T-helper 17 cell (primary cell): ENCODE measurements around the gene APBA1. TPM values are rescaled to one million over a fixed set of nuclear protein-coding genes. Genes with fewer than 3 reads are reported as not detected.

ENCODE experiments used
- ATAC-seq: fragments of 150-1000 bp; cut with Tn5 transposase; 2 replicates; pipeline ENCODE4 v1.10.0; 2021; ENCODE audit warnings: mild to moderate bottlenecking, moderate library complexity
- DNase-seq, 3 donors: peaks; one replicate each; pipeline versions ENCODE4 v3.0.0 to v3.0.0-alpha.2; 2020 to 2021
- H3K9me3 ChIP-seq: one replicate; pipeline ENCODE4 v1.7.0; 2013; ENCODE audit warnings: low read length, mild to moderate bottlenecking; ENCODE audit not compliant: control insufficient read depth, poor library complexity, severe bottlenecking
- H3K27ac Mint-ChIP-seq: one replicate; pipeline ENCODE4 v1.8.0; 2022; ENCODE audit warnings: mild to moderate bottlenecking, moderate library complexity, mixed read lengths
- H3K27me3 Mint-ChIP-seq: one replicate; pipeline ENCODE4 v1.8.0; 2022; ENCODE audit warnings: mixed read lengths
- H3K36me3 Mint-ChIP-seq: one replicate; pipeline ENCODE4 v1.8.0; 2022; ENCODE audit warnings: low read depth, mixed read lengths
- H3K4me1 Mint-ChIP-seq: one replicate; pipeline ENCODE4 v1.8.0; 2022; ENCODE audit warnings: mild to moderate bottlenecking, mixed read lengths
- H3K4me3 Mint-ChIP-seq: one replicate; pipeline ENCODE4 v1.8.0; 2022; ENCODE audit warnings: mild to moderate bottlenecking, moderate library complexity, mixed read lengths
- total RNA-seq, 4 donors: library from RNA in 2 of 4; stranded (reverse) in 2 of 4; gene quantifications; one replicate each; pipeline ENCODE4 v1.2.3 and lab custom pipeline; 2022 to 2026

Gene APBA1
- total RNA-seq, 2 donors from 2014 or later, result 0.31 to 2.3 TPM

DNA sequence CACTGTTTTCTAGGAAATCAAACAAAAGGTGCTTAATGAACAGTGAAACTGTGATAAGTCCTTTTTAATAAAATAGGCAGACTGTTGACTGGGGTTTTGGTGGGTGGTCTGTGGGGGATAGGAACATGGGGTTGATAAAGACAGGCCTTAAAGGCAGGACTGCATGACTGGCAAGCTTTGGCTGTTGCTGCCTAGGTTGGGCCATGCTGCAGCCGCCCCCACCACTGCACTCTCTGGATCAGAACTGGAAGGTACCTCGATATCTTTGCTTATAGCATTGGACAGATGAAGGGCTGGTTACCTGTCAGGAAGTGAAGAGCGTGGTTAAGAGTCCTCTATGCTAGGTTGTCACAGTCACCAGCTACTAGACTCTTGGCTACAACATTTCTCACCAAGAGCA lies 24.4 kb downstream of the APBA1 start:
- H3K4me1 Mint-ChIP-seq, result peaks cover 3% of the 10 kb centered on the region
- DNase-seq, result no peak
- H3K4me3 Mint-ChIP-seq, result no peak overlapping the region
- H3K9me3 ChIP-seq, result no peaks in the 10 kb centered on the region
- H3K27ac Mint-ChIP-seq, result no peak overlapping the region
- ATAC-seq, result no peak
- H3K36me3 Mint-ChIP-seq, result peaks cover 2% of the 10 kb centered on the region
- peaks cover 10% of the 10 kb centered on the region for H3K27me3 Mint-ChIP-seq

DNA sequence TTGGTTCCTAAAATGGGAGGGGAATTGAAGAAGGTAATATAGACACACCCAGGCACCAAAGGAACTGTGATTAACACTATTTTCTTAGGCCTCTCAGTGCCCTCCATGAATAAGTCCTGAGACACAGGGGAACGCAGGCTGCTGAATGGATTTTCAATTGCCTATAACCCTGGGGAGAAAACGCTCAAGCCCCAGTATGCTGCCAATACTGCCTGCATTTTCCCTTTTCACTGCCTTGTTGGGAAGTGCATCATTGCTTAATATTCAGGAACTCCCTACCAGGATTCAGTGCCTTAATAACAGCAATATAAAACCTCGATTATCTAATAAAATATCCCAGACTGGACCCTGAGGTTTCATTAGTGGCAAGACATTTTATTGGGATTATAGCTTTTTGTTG lies 25.4 kb downstream of the APBA1 start:
- ATAC-seq, result no peak
- no peak overlapping the region for H3K27ac Mint-ChIP-seq
- H3K36me3 Mint-ChIP-seq, result peaks cover 2% of the 10 kb centered on the region

GRCh38 chr9:69645488-69645887 lies 26.7 kb downstream of the APBA1 start:
- DNase-seq, result no peak
- Mint-ChIP-seq H3K4me1 (no peaks in the 10 kb centered on the region), H3K27ac (no peak overlapping the region), H3K4me3 (no peak overlapping the region), H3K27me3 (peaks cover 13% of the 10 kb centered on the region), H3K36me3 (peaks cover 2% of the 10 kb centered on the region)
- ATAC-seq, result no peak
- H3K9me3 ChIP-seq, result no peaks in the 10 kb centered on the region

More for the DNA sequence above, 25.4 kb downstream of the APBA1 start:
- Mint-ChIP-seq H3K4me1 (no peaks in the 10 kb centered on the region), H3K4me3 (no peak overlapping the region), H3K27me3 (peaks cover 10% of the 10 kb centered on the region)
- DNase-seq, result no peak
- no peaks in the 10 kb centered on the region for H3K9me3 ChIP-seq

DNA sequence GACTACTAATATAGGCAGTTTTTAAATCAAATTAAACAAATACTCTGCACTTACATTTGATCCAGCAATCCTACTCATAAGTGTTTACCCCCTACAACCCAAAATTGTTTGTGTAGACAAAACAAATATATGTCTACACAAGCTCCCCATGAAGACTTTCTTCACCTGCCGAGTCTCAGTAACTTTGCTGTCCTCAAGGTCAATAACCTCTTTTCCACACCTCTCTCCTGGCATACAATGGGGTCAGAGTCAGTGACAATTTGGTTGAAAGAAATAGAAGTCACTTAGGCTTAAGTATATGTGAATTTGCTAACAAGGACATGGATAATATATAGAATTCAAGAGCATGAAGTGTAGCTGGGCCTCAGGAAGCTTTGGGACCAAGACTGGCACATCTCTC lies 29.1 kb downstream of the APBA1 start:
- Mint-ChIP-seq H3K27me3 (peaks cover 4% of the 10 kb centered on the region), H3K4me1 (no peaks in the 10 kb centered on the region), H3K4me3 (no peak overlapping the region), H3K36me3 (peaks cover 2% of the 10 kb centered on the region), H3K27ac (no peak overlapping the region)
- ATAC-seq (no peak), DNase-seq (no peak)
- no peaks in the 10 kb centered on the region for H3K9me3 ChIP-seq

DNA sequence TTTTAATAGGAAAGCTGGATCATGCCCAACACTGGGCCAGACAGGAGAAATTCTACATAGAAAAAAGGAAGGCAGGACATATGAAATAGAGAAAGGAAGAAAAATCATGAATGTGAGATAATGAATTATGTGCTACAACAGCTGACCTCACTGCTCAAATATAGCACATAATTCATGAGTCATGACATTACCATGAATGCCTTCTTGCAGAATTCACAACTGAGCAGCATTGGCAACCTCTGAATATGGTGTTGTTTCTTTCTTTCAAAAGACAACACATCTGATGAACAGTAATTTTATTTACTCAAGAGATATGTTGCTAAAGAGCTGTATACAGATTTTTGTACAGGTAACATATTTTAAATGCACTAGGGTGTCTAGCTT lies 34.4 kb downstream of the APBA1 start:
- no peaks in the 10 kb centered on the region for H3K36me3 Mint-ChIP-seq
- no peaks in the 10 kb centered on the region for H3K4me1 Mint-ChIP-seq
- no peak for DNase-seq
- no peak overlapping the region for H3K4me3 Mint-ChIP-seq
- no peaks in the 10 kb centered on the region for H3K9me3 ChIP-seq
- H3K27me3 Mint-ChIP-seq, result peaks cover 27% of the 10 kb centered on the region
- no peak overlapping the region for H3K27ac Mint-ChIP-seq
- no peak for ATAC-seq

GRCh38 chr9:69637193-69637816 lies 34.9 kb downstream of the APBA1 start:
- H3K27ac Mint-ChIP-seq, result no peak overlapping the region
- ATAC-seq (no peak), DNase-seq (no peak)
- H3K36me3 Mint-ChIP-seq, result no peaks in the 10 kb centered on the region
- no peak overlapping the region for H3K4me3 Mint-ChIP-seq
- no peaks in the 10 kb centered on the region for H3K4me1 Mint-ChIP-seq
- H3K27me3 Mint-ChIP-seq, result peaks cover 27% of the 10 kb centered on the region
- no peaks in the 10 kb centered on the region for H3K9me3 ChIP-seq

GRCh38 chr9:69633716-69634115 lies 38.5 kb downstream of the APBA1 start:
- H3K4me1 Mint-ChIP-seq, result no peaks in the 10 kb centered on the region
- no peak for DNase-seq
- H3K27me3 Mint-ChIP-seq, result peaks cover 23% of the 10 kb centered on the region
- ATAC-seq, result no peak
- no peaks in the 10 kb centered on the region for H3K9me3 ChIP-seq
- no peak overlapping the region for H3K27ac Mint-ChIP-seq
- H3K4me3 Mint-ChIP-seq, result no peak overlapping the region
- no peaks in the 10 kb centered on the region for H3K36me3 Mint-ChIP-seq

DNA sequence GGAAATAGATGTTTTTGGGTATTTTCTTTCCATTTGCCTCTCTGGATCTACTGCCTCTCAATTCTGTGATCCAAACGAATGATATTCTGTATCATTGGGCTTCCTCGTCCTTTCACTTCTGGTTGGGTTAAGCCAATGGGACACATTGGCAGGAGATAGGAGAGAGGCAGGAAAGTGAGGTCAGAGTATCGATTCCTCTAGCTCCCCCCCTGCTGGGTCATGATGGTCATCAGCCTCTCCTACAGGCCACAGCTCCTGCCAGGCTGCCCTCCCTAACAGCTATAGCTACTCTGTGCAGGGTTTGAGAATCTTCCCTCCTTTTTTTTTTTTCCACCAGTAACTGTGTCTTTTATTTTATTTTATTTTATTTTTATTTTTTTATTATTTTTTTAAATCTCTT lies 39.4 kb downstream of the APBA1 start:
- H3K9me3 ChIP-seq, result no peaks in the 10 kb centered on the region
- ATAC-seq (no peak), DNase-seq (no peak)
- no peaks in the 10 kb centered on the region for H3K4me1 Mint-ChIP-seq
- H3K4me3 Mint-ChIP-seq, result no peak overlapping the region
- H3K27me3 Mint-ChIP-seq, result peaks cover 30% of the 10 kb centered on the region
- no peaks in the 10 kb centered on the region for H3K36me3 Mint-ChIP-seq
- H3K27ac Mint-ChIP-seq, result no peak overlapping the region

DNA sequence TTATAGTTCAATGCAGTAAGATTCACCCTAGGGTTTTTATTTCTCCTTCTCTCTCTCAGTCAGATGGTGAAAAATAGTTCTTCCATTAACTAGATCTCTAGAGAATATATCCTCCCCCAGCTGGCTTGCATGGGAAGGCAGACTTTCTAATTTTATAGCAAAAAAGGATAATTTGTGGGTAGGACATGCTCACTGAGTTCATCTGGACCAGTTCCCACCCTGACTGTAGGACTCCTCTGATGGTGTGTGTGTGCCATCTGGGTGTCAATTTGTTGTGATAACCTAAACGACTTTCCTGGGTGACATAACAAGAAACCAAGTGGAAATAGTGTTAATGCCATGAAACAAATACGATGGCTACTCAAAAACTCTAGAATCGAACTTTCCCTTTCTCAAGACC lies 44.9 kb downstream of the APBA1 start:
- H3K9me3 ChIP-seq, result no peaks in the 10 kb centered on the region
- H3K36me3 Mint-ChIP-seq, result no peaks in the 10 kb centered on the region

GRCh38 chr9:69623276-69623675 lies 48.9 kb downstream of the APBA1 start:
- H3K9me3 ChIP-seq, result no peaks in the 10 kb centered on the region
- no peak overlapping the region for H3K4me3 Mint-ChIP-seq
- H3K27me3 Mint-ChIP-seq, result peaks cover 16% of the 10 kb centered on the region
- H3K4me1 Mint-ChIP-seq, result no peaks in the 10 kb centered on the region
- no peaks in the 10 kb centered on the region for H3K36me3 Mint-ChIP-seq
- no peak for DNase-seq
- no peak for ATAC-seq
- H3K27ac Mint-ChIP-seq, result no peak overlapping the region

More for the DNA sequence above, 44.9 kb downstream of the APBA1 start:
- no peak for ATAC-seq
- Mint-ChIP-seq H3K4me3 (no peak overlapping the region), H3K27ac (no peak overlapping the region), H3K4me1 (no peaks in the 10 kb centered on the region), H3K27me3 (peaks cover 14% of the 10 kb centered on the region)
- DNase-seq, result no peak

DNA sequence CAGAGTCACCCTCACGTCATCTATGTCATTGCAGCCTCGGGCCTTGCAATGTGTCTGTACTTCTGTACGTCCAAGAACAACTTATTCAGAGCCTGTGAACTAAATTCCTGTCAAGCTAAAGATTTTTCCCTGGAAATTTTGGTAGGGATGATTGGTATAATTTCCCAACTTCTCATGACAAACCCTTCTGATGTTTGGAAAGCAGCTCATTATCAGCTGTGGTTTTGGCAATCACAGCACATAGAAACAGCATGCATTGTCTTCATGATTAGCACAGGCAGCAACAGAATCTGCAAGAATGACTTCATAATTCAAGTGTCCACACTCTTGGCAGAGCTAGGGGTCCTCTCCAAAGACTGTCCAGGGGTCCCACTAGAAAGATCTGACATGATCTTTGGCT lies 49.5 kb downstream of the APBA1 start:
- H3K4me1 Mint-ChIP-seq, result no peaks in the 10 kb centered on the region
- ATAC-seq (no peak), DNase-seq (no peak)
- no peak overlapping the region for H3K4me3 Mint-ChIP-seq
- no peaks in the 10 kb centered on the region for H3K36me3 Mint-ChIP-seq
- H3K9me3 ChIP-seq, result no peaks in the 10 kb centered on the region
- H3K27me3 Mint-ChIP-seq, result peaks cover 10% of the 10 kb centered on the region
- H3K27ac Mint-ChIP-seq, result no peak overlapping the region

GRCh38 chr9:69621730-69622460 lies 50.3 kb downstream of the APBA1 start:
- Mint-ChIP-seq H3K4me1 (no peaks in the 10 kb centered on the region), H3K27ac (no peak overlapping the region), H3K36me3 (no peaks in the 10 kb centered on the region), H3K4me3 (no peak overlapping the region), H3K27me3 (peaks cover 4% of the 10 kb centered on the region)
- ATAC-seq (no peak), DNase-seq (no peak)
- H3K9me3 ChIP-seq, result no peaks in the 10 kb centered on the region

DNA sequence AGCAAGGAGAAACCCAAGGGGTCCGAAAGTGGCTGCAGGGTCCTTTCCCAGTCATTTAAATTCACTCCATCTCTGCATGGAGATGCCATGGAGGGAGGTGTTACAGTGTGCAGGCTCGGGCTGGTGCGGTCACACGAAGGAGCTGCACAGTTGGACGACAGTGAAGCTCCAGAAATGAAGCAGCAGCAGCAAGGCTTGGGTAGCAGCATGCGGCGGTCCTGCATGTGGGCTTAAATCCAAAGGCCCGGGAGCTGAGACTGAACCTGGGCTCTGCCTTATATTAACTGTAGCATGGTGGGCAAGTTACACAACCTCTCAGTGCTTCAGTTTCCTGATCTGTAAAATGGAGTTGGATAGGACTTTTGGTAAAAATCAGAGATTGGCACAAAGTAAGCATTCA lies 51.4 kb downstream of the APBA1 start:
- no peaks in the 10 kb centered on the region for H3K9me3 ChIP-seq
- ATAC-seq (no peak), DNase-seq (no peak)
- H3K4me1 Mint-ChIP-seq, result no peaks in the 10 kb centered on the region
- H3K4me3 Mint-ChIP-seq, result no peak overlapping the region
- H3K27me3 Mint-ChIP-seq, result peaks cover 4% of the 10 kb centered on the region
- no peaks in the 10 kb centered on the region for H3K36me3 Mint-ChIP-seq
- H3K27ac Mint-ChIP-seq, result no peak overlapping the region

DNA sequence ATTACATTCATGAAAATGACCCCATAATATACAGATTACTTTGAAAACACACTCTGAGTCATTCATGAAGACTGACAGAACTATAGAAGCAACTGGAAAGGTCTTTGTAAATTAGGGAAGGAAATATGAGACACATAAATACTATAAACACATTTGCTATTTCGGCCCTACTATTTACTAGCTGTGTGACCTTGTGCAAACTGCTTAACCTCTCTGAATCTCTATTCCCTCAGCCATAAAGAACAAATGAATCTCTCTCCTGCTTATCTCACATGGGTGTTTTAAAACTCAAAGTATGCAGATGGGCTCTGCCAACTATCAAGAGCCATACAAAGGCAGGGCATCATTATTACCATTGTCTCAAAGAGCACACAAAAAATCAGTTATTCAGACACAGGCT lies 52.9 kb downstream of the APBA1 start:
- Mint-ChIP-seq H3K4me1 (no peaks in the 10 kb centered on the region), H3K27me3 (peaks cover 4% of the 10 kb centered on the region)

More for the DNA sequence above, 52.9 kb downstream of the APBA1 start:
- Mint-ChIP-seq H3K36me3 (no peaks in the 10 kb centered on the region), H3K4me3 (no peak overlapping the region), H3K27ac (no peak overlapping the region)
- no peaks in the 10 kb centered on the region for H3K9me3 ChIP-seq
- ATAC-seq (no peak), DNase-seq (no peak)
